Naive thymus-derived CD8-positive, alpha-beta T cell (primary cell): Measurements from ENCODE around the gene FAM162A. TPM values are rescaled to one million over a fixed set of nuclear protein-coding genes. Genes with fewer than 3 reads are reported as not detected.

Experiments
- ATAC-seq, 2 donors: fragments of 150-1000 bp; cut with Tn5 transposase in 1 of 2; sonication (Bioruptor Pico), chemical (Tn5 transposase) in 1 of 2; 1 replicate in 1 of 2; 2 replicates in 1 of 2; pipeline ENCODE4 v1.10.0; 2021; ENCODE audit warnings: mild to moderate bottlenecking in 2 of 2, moderate library complexity in 2 of 2
- POLR2A ChIA-PET: fragments of 350-600 bp; sonication (Branson Sonifier 250); formaldehyde crosslinking; loops from one replicate; lab custom pipeline; 2021; ENCODE audit warnings: antibody characterized with exemption; lab: Charles Lee
- DNase-seq, 10 donors: peaks; one replicate each; pipeline versions ENCODE4 v3.0.0 to v3.0.0-alpha.2; 2020 to 2022
- H3K27ac Mint-ChIP-seq, 10 donors: one replicate each; pipeline ENCODE4 v1.8.0; 2020 to 2022; ENCODE audit warnings: mild to moderate bottlenecking in 10 of 10, mixed read lengths in 10 of 10, moderate library complexity in 4 of 10, inconsistent platforms in 1 of 10
- H3K27me3 Mint-ChIP-seq, 5 donors: one replicate each; pipeline ENCODE4 v1.8.0; 2021 to 2022; ENCODE audit warnings: mixed read lengths in 5 of 5
- H3K36me3 Mint-ChIP-seq, 3 donors: one replicate each; pipeline ENCODE4 v1.8.0; 2020 to 2022; ENCODE audit warnings: mixed read lengths in 3 of 3, mild to moderate bottlenecking in 2 of 3, inconsistent platforms in 1 of 3
- H3K4me1 Mint-ChIP-seq, 4 donors: one replicate each; pipeline ENCODE4 v1.8.0; 2021 to 2022; ENCODE audit warnings: mixed read lengths in 4 of 4
- H3K4me3 Mint-ChIP-seq, 10 donors: one replicate each; pipeline ENCODE4 v1.8.0; 2020 to 2022; ENCODE audit warnings: mild to moderate bottlenecking in 10 of 10, mixed read lengths in 10 of 10, moderate library complexity in 6 of 10, inconsistent platforms in 1 of 10
- H3K9me3 Mint-ChIP-seq, 9 donors: one replicate each; pipeline ENCODE4 v1.8.0; 2020 to 2022; ENCODE audit warnings: mixed read lengths in 9 of 9, mild to moderate bottlenecking in 3 of 9, inconsistent platforms in 1 of 9, moderate library complexity in 1 of 9
- polyA plus RNA-seq, 3 donors: library from polyadenylated mRNA; unstranded; fragments of 300-500 nt; fragmentation: Illumina TruSeq; gene quantifications; one replicate each; pipeline ENCODE4 v1.2.3, GENCODE V29; 2021
- total RNA-seq, 8 experiments: library from RNA in 2 of 8; stranded (reverse) in 2 of 8; gene quantifications; one replicate each; pipeline ENCODE4 v1.2.3 and lab custom pipeline; 2021 to 2026

FAM162A gene
- total and polyA plus RNA-seq, 5 experiments from 2014 or later = 31.3 to 132 (median 114) TPM

DNA sequence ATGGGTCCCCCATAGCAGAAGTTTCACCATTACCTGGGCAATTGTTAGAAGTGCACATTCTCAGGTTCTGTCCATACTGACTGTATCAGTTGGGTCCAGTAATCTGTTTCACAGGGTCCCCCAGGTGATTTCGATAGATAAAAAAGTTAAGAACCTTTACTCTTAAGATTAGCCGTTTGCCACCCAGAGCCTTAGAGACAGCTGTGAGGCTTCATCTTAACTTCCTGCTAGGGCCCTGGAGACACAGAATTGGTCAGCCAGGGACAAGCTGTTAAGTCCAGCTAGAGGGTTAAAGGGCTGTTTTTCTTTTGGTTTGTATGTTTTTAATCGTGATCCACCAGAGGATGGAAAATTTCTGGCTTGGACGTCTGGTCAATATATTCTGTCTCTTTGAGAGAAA is 6.7 kb downstream of the FAM162A start:
- POLR2A ChIA-PET = no interaction called here
- ATAC-seq = no peak
- Mint-ChIP-seq H3K4me1 (peaks cover 15 to 33% (median 25%) of the 10 kb centered on the region in 4 donors), H3K4me3 (no peak overlapping the region), H3K36me3 (peaks cover 0 to 36% (median 0%) of the 10 kb centered on the region in 3 donors), H3K9me3 (no peaks in the 10 kb centered on the region), H3K27ac (no peak overlapping the region), H3K27me3 (no peaks in the 10 kb centered on the region)
- DNase-seq = no peak

DNA sequence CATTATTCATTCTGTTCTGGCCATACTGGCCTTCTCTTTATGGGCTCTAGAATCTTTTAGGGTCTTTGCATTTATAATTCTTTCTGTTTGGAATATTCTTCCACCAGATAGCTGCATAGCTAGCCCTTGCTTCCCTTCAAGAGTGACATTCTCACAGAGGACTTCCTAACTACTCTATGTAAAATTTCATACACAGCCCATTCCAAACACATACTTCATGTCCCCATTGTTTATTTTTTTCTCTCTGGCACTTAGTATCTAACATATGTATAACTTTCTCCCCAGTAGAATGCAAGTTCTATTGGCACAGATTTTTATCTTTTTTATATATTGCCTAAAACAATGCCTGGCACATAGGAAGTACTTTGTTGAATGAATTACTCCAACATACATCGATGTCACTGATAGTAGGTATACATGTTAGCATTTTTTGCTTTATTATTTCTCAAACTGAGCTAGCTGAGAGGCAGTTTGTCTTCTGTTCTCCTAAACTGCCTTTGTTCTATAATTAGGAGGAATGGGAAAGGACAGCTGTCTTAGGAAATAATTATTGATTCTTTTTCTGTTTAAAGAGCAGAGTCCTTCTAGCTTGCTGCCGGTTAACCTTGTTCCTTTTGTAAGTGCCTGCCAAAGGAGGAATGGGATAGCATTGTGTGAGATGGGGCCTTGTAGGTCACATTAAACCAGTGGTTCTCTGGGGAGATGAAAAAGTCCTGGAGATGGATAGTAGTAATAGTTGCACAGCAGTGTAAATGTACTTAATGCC is 7.9 kb downstream of the FAM162A start:
- ATAC-seq (no peak), DNase-seq (no peak)
- H3K27ac Mint-ChIP-seq = peak overlapping the region in 2 of 10 donors; percentile 33 to 52
- no peaks in the 10 kb centered on the region for H3K9me3 Mint-ChIP-seq
- no peaks in the 10 kb centered on the region for H3K27me3 Mint-ChIP-seq
- POLR2A ChIA-PET = interaction anchor here (3.2 kb wide), 1 partner anchor 8 kb away, joined by 23 read pairs; the partner anchor contains the start of genes FAM162A and MIX23
- peaks cover 12 to 24% (median 20%) of the 10 kb centered on the region in 4 donors for H3K4me1 Mint-ChIP-seq
- peaks cover 0 to 30% (median 0%) of the 10 kb centered on the region in 3 donors for H3K36me3 Mint-ChIP-seq
- H3K4me3 Mint-ChIP-seq = no peak overlapping the region

DNA sequence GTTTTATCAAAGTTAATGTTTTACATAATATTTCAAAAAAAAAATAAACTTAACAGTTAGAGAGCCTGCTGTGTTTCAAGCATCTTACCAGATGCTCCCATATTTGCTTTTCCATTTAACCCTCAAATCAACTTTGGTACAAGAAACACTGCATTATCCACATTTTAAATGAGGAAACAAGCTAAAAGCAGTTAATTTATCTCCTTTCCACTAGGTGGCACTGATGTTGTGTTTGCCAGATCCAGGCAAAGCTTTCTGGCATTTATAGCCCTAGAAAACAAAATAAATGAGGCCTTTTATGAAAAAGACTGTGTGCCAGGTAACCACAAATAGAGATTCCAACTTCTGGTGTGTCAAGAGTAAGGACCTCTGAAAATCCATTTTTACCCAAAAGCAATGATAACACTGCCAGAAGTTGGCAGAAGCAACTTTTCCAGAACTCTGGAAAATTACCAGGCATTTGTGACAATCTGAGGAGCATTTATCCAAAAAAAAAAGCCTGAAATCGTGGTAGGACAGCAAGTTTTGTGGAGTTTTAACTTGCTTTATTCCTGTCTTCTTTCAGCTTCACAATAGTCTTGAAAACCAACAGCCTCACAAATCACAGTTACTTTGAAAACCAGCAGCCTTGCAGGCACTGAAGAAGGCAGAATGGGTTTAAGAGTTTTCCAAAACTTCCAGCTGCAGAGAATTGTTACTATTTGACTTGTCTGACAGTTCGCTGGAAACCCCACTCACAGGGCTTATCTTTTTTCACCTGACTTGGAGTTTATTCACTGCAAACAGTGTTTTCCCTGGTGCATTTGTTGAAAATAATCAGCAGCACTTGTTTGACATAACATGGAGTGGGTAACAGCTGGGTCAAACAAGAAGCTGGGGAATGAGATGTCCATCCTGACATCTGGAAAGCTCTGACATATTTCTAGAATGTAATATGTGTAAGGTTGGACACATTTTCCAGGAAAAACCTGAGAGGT is 9.2 kb downstream of the FAM162A start:
- Mint-ChIP-seq H3K27ac (peak overlapping the region in 1 of 10 donors; percentile 43), H3K4me3 (no peak overlapping the region), H3K36me3 (peaks cover 0 to 25% (median 0%) of the 10 kb centered on the region in 3 donors), H3K27me3 (no peaks in the 10 kb centered on the region), H3K4me1 (peaks cover 6 to 15% (median 10%) of the 10 kb centered on the region in 4 donors), H3K9me3 (no peaks in the 10 kb centered on the region)
- POLR2A ChIA-PET = interaction anchor here (0.7 to 3.2 kb wide), 2 partner anchors 9 to 171 kb away, joined by 3 to 23 read pairs; partner anchors contain the start of genes FAM162A and MIX23
- DNase-seq (peak in 5 of 10 donors; percentile 9 to 60 (median 46)), ATAC-seq (peak; percentile 52 to 56)

DNA sequence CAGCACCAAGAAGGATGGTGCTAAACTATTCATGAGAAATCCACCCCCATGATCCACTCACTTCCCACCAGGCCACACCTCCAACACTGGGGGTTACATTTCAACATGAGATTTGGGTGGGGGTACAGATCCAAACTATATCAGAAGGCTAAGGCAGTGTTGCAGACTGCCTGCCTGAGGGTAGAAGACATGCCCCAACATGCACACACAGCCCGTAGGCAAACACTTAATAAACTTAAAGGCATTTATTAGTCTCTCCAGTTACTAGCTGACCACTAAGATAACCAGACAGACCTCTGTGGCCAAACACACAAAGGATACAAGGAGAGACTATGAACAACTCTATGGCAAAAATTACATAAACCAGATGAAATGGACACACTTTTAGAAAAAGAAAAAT is 10.2 kb downstream of the FAM162A start:
- Mint-ChIP-seq H3K9me3 (no peaks in the 10 kb centered on the region), H3K27me3 (no peaks in the 10 kb centered on the region), H3K36me3 (peaks cover 0 to 21% (median 0%) of the 10 kb centered on the region in 3 donors), H3K27ac (peak overlapping the region in 2 of 10 donors; percentile 38 to 56), H3K4me3 (no peak overlapping the region), H3K4me1 (peaks cover 2 to 11% (median 5%) of the 10 kb centered on the region in 4 donors)
- ATAC-seq (no peak), DNase-seq (no peak)
- POLR2A ChIA-PET = interaction anchor here (3.2 kb wide), 1 partner anchor 10 kb away, joined by 23 read pairs; the partner anchor contains the start of genes FAM162A and MIX23

DNA sequence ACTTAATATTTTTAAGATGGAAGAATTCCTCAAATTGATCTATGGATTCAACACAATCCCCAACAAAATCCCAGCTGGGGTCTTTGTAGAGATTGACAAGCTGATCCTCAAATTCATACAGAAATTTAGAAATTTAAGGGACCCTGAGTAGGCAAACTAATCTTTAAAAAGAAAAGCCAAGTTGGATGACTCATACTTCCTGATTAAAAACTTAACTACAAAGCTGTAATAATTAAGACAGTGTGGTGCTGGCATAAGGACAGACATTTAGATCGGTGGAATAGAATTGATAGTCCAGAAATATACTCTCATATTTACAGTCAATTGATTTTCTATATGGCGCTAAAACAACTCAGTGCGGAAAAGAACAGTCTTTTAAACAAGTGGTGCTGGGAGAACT is 11.6 kb downstream of the FAM162A start:
- no peak overlapping the region for H3K27ac Mint-ChIP-seq
- no peaks in the 10 kb centered on the region for H3K27me3 Mint-ChIP-seq

DNA sequence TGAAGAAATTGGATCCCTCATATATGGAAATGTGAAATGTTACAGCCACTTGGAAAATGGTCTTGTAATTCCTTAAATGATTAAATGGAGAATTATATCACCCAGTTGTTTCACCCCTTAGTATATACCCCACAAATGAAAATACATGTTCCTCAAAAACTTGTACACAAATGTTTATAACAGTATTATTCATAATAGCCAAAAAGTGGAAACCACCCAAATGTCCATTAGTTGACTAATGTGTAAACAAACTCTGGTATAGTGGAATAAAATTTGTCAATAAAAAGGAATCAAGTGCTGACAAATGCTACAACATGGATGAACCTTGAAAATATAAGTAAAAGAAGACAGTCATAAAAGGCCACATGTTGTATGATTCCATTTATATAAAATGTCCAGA is 12.5 kb downstream of the FAM162A start:
- Mint-ChIP-seq H3K9me3 (no peaks in the 10 kb centered on the region), H3K27me3 (no peaks in the 10 kb centered on the region), H3K4me1 (peaks cover 4 to 16% (median 4%) of the 10 kb centered on the region in 4 donors), H3K27ac (peak overlapping the region in 1 of 10 donors; percentile 50), H3K4me3 (no peak overlapping the region), H3K36me3 (peaks cover 0 to 24% (median 0%) of the 10 kb centered on the region in 3 donors)
- ATAC-seq (no peak), DNase-seq (no peak)
- POLR2A ChIA-PET = no interaction called here

More for the DNA sequence above, 11.6 kb downstream of the FAM162A start:
- no peaks in the 10 kb centered on the region for H3K9me3 Mint-ChIP-seq
- peaks cover 0 to 24% (median 0%) of the 10 kb centered on the region in 3 donors for H3K36me3 Mint-ChIP-seq
- DNase-seq (no peak), ATAC-seq (no peak)
- no peak overlapping the region for H3K4me3 Mint-ChIP-seq
- peaks cover 2 to 11% (median 4%) of the 10 kb centered on the region in 4 donors for H3K4me1 Mint-ChIP-seq
- POLR2A ChIA-PET = no interaction called here

DNA sequence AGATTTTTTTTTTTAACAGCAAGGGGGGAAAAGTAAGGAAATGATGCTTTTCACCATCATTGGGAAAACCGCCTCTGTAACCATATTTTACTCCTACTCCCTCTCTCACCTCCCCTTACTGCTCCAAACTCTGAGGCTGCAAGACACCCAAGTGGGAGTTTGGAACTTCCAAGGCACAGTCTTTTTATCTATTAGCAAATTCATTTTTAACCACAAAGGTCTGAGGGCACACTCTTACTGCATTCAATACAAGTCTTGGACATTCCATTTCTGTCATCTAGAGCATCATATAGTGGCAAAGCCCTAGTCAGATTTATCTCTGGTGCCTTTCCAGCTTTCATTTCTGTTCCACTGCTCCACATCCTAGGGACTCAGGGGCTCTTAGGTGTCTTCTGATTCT is 13.2 kb downstream of the FAM162A start:
- H3K9me3 Mint-ChIP-seq = no peaks in the 10 kb centered on the region
- ATAC-seq = no peak
- POLR2A ChIA-PET = no interaction called here
- DNase-seq = no peak
- H3K4me3 Mint-ChIP-seq = no peak overlapping the region
- H3K4me1 Mint-ChIP-seq = peaks cover 4 to 11% (median 4%) of the 10 kb centered on the region in 4 donors
- no peaks in the 10 kb centered on the region for H3K27me3 Mint-ChIP-seq
- H3K27ac Mint-ChIP-seq = peak overlapping the region in 2 of 10 donors; percentile 13 to 70
- H3K36me3 Mint-ChIP-seq = peaks cover 0 to 24% (median 0%) of the 10 kb centered on the region in 3 donors

DNA sequence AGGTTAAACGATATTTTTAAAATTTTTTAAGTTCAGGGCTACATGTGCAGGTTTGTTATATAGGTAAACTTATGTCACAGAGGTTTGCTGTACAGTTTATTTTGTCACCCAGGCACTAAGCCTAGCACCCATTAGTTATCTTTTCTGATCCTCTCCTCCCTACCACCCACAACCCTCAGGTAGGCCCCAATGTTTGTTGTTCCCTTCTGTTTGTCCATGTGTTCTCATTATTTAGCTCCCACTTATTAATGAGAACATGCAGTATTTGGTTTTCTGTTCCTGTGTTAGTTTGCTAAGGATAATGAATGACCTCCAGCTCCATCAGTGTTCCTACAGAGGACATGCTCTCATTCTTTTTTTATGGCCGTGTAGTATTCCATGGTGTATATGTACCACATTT is 14.9 kb downstream of the FAM162A start:
- Mint-ChIP-seq H3K36me3 (peaks cover 4 to 32% (median 5%) of the 10 kb centered on the region in 3 donors), H3K4me3 (no peak overlapping the region), H3K4me1 (peaks cover 1 to 6% (median 4%) of the 10 kb centered on the region in 4 donors), H3K27ac (peak overlapping the region in 1 of 10 donors; percentile 48), H3K27me3 (no peaks in the 10 kb centered on the region), H3K9me3 (no peaks in the 10 kb centered on the region)
- DNase-seq = no peak
- POLR2A ChIA-PET = no interaction called here
- no peak for ATAC-seq

DNA sequence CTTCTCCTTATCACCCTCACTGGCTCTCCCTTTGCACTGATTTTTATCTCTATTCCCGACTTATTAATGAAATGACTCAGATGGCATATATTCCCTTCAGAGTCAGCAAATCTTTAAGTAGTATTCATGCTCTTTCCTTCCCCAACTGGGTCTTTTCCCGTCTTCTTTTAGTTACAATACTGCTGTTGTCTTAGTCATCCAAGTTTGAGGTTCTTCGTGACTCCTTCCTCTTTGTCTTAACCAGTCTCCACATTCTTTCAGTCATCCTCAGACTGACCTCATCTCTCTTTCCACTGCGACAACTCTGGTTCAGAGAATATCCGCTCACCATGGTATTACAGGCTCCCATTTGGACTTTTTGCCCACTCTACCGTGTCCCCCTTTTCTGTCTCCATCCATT is 19.5 kb downstream of the FAM162A start:
- Mint-ChIP-seq H3K9me3 (no peaks in the 10 kb centered on the region), H3K27ac (peak overlapping the region in 1 of 10 donors; percentile 49), H3K4me1 (peaks cover 0 to 6% (median 2%) of the 10 kb centered on the region in 4 donors), H3K27me3 (no peaks in the 10 kb centered on the region), H3K4me3 (no peak overlapping the region), H3K36me3 (peaks cover 5 to 62% (median 15%) of the 10 kb centered on the region in 3 donors)
- ATAC-seq (no peak), DNase-seq (no peak)
- POLR2A ChIA-PET = no interaction called here

DNA sequence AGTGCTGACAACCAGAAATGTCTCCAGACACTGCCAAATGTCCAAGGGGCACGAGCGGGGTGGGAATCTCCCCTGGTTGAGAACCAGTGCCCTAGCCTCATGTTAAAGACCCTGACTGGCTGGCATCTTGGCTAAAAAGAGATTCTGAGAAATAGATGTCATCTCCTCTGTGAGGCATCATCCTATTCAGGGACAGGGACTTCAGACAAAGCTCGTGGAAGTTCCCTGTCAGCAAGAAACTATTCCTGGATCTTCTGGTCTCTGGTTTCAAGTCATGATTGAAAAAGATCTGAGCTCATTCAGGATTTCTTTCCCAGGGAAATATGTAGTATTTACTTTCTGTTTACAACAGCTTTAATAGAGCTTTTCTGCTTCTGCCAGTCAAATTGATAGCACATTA is 21.0 kb downstream of the FAM162A start:
- POLR2A ChIA-PET = no interaction called here
- no peak overlapping the region for H3K27ac Mint-ChIP-seq
- ATAC-seq (no peak), DNase-seq (no peak)
- no peaks in the 10 kb centered on the region for H3K9me3 Mint-ChIP-seq
- no peaks in the 10 kb centered on the region for H3K27me3 Mint-ChIP-seq
- peaks cover 5 to 73% (median 21%) of the 10 kb centered on the region in 3 donors for H3K36me3 Mint-ChIP-seq
- no peak overlapping the region for H3K4me3 Mint-ChIP-seq
- peaks cover 4 to 12% (median 10%) of the 10 kb centered on the region in 4 donors for H3K4me1 Mint-ChIP-seq

DNA sequence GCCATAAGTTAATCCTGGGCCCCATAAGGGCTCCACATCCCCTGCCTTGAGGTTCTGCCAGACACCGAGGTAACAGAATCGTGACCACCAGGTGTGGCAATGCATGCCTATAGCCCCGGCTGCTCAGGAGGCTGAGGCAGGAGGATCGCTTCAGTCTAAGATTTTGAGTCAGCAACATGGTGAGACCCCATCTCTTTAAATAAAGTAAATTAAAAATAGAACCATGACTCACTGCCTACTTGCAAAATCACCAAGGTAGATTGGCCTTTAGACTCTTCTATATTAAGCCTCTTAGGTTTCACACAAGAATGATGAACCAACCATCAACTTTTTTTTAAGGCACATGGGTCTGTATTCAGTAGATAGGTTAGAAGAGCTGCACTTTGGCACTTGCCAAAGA is 22.2 kb downstream of the FAM162A start:
- Mint-ChIP-seq H3K36me3 (peaks cover 5 to 80% (median 22%) of the 10 kb centered on the region in 3 donors), H3K9me3 (no peaks in the 10 kb centered on the region), H3K4me1 (peaks cover 7 to 17% (median 12%) of the 10 kb centered on the region in 4 donors), H3K27ac (peak overlapping the region in 4 of 10 donors; percentile 36 to 77 (median 44)), H3K27me3 (no peaks in the 10 kb centered on the region), H3K4me3 (no peak overlapping the region)
- POLR2A ChIA-PET = interaction anchor here (1.3 kb wide), 1 partner anchor 10 kb away, joined by 4 read pairs; the partner anchor contains the start of gene WDR5B
- ATAC-seq (no peak), DNase-seq (no peak)

DNA sequence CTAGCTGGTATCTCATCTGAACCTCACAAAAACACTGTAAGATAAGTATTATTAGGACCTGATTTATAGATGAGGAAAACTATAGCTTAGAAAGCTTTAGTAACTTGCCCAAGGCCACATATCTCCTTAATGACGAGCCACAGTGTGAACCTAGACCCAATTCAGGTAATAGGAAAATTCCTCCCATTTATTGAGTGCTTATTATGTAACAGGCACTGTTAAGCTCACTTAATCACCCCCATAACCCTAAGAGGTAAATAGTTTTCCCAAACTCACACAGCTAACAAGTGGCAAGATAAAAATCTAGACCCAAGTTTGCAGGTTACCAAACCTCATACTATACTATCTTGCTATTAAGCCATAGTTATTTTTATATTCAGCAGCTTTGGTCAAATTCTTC is 24.0 kb downstream of the FAM162A start:
- Mint-ChIP-seq H3K4me1 (peaks cover 9 to 29% (median 23%) of the 10 kb centered on the region in 4 donors), H3K4me3 (no peak overlapping the region), H3K9me3 (no peaks in the 10 kb centered on the region), H3K27me3 (no peaks in the 10 kb centered on the region), H3K36me3 (peaks cover 5 to 88% (median 22%) of the 10 kb centered on the region in 3 donors), H3K27ac (peak overlapping the region in 3 of 10 donors; percentile 7 to 77 (median 64))
- DNase-seq (no peak), ATAC-seq (no peak)
- POLR2A ChIA-PET = interaction anchor here (0.8 to 0.9 kb wide), 2 partner anchors 8 to 24 kb away, joined by 3 read pairs; partner anchors contain the start of gene FAM162A
